Measurements from ENCODE around the gene MARCO.

DNA sequence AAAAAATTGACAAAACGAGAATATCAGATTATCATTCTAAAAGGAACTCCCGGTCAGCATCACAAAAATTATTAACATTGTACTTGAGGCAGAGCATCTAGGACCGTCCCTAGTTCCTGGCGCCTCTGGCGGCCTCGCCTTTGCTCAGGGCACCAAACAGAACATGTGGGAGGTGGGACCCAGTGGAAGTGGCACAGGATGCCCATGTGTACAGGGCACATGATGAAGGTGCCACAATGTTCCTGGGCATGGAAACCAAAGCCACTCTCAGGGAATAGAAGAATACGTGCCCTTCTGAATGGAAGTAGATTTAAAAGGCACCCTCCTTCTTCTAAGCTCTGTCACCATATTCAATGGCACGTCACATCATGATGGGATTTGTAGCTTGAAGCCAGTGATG, 30.1 kb upstream of the MARCO start:
- TF ChIP-seq POLR2A (IDR thresholded peaks at IDR 0.05; ENCODE audit: low read length) (no peak), GATA1 (IDR thresholded peaks at IDR 0.05; ENCODE audit: low read depth, low read length) (no peak)
